22Rv1 (cell line): ENCODE data around the gene SLC25A25.

ENCODE experiments used
- CTCF ChIP-seq: fragments of 450-650 bp; IDR thresholded peaks from 2 replicates; pipeline ENCODE4 v1.5.1; 2017; ENCODE audit warnings: mild to moderate bottlenecking
- ZFX ChIP-seq: fragments of 450-650 bp; IDR thresholded peaks from 2 replicates; pipeline ENCODE4 v1.6.1; 2017; ENCODE audit warnings: antibody characterized with exemption, borderline replicate concordance

- TF ChIP-seq CTCF, result no peak
- TF ChIP-seq ZFX, result no peak
These were observed 26.0 kb upstream of the SLC25A25 start for GRCh38 chr9:128042043-128042442.
